ENCODE data around the gene TAF1.

GRCh38 chrX:71372388-71372787, 6.2 kb downstream of the TAF1 start:
- TF ChIP-seq CTCF (conservative IDR thresholded peaks at IDR 0.05) (no peak), EZH2 (IDR thresholded peaks at IDR 0.05; ENCODE audit: low read depth) (no peak)
